Measurements from ENCODE around the gene TAB3. TPM values are rescaled to one million over a fixed set of nuclear protein-coding genes. Genes with fewer than 3 reads are reported as not detected.

Gene TAB3
- total RNA-seq, 1 donor from 2014 or later: 9.2 TPM

GRCh38 chrX:30777575-30777974 lies 111.5 kb downstream of the TAB3 start:
- Mint-ChIP-seq H3K9me3 (ENCODE audit: low read depth) (peaks cover 16% of the 10 kb centered on the region), H3K27me3 (ENCODE audit: low read depth) (no peaks in the 10 kb centered on the region), H3K4me1 (ENCODE audit: low read depth) (no peaks in the 10 kb centered on the region), H3K4me3 (ENCODE audit: unreplicated experiment) (no peak overlapping the region), H3K27ac (ENCODE audit: unreplicated experiment) (no peak overlapping the region), H3K36me3 (ENCODE audit: low read depth) (no peaks in the 10 kb centered on the region)
- TF ChIP-seq, protein P1, sequence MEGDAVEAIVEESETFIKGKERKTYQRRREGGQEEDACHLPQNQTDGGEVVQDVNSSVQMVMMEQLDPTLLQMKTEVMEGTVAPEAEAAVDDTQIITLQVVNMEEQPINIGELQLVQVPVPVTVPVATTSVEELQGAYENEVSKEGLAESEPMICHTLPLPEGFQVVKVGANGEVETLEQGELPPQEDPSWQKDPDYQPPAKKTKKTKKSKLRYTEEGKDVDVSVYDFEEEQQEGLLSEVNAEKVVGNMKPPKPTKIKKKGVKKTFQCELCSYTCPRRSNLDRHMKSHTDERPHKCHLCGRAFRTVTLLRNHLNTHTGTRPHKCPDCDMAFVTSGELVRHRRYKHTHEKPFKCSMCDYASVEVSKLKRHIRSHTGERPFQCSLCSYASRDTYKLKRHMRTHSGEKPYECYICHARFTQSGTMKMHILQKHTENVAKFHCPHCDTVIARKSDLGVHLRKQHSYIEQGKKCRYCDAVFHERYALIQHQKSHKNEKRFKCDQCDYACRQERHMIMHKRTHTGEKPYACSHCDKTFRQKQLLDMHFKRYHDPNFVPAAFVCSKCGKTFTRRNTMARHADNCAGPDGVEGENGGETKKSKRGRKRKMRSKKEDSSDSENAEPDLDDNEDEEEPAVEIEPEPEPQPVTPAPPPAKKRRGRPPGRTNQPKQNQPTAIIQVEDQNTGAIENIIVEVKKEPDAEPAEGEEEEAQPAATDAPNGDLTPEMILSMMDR (IDR thresholded peaks at IDR 0.05): no peak
- no peak for DNase-seq (ENCODE audit: low spot score)

Other genes with a start within 250 kb of the TAB3 start
- gene GK, start 235.8 kb downstream of the TAB3 start, total RNA-seq: 3.4 to 4.6 TPM (median 4.1 TPM) in 3 replicates
- not detected in 3 replicates for gene FTHL17, start 182.8 kb upstream of the TAB3 start, total RNA-seq